M059J (cell line): ENCODE results near the gene HS6ST2. TPM values are rescaled to one million over a fixed set of nuclear protein-coding genes. Genes with fewer than 3 reads are reported as not detected.

Experiments
- DNase-seq: peaks from one replicate; pipeline ENCODE4 v3.0.0-alpha.2; 2012; ENCODE audit warnings: low read depth
- total RNA-seq: library from RNA; depleted of rRNA; stranded (reverse); fragments of >200 nt; shearing (Covaris generic); gene quantifications from 2 replicates; pipeline ENCODE4 v1.2.3, GENCODE V29; 2014

The HS6ST2 gene
- total RNA-seq, 1 experiment from 2014 or later = not detected

DNA sequence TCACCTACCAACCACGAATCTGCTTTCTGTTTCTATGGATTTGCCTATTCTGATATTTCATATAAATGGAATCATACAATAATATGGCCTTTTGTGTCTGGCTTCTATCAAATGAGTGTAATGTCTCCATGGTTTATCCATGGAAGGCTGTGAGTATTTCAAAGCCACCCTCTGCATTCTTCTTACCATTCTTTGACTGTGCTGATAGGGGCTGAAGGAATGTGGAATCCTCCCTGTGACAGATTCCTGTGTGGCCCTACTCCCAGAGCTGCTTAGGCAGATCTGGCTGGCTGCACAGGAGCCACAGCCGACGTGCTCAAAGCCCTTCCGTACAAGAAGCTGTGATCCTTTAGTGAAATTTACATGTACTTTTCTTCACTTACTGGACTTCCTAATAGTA is 163.2 kb downstream of the HS6ST2 start:
- no peak for DNase-seq

GRCh38 chrX:132791714-132792113 is 166.7 kb downstream of the HS6ST2 start:
- no peak for DNase-seq

DNA sequence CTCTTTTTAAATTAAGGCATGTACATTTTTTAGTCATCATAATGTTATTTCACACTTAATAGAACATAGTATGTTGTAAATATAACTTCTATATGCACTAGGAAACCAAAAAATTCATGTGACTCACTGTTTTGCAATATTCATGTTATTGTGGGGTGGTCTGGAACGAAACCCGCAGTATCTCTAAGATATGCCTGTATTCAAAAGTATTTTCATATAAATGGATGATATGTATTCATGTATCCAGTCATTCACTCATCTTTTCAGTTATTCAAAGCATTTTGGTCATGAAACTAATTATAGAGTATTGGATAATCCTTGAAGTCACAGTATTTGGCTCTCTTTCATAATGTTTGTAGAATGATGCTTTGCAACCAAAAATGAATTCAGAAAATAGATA is 168.1 kb downstream of the HS6ST2 start:
- DNase-seq = no peak

DNA sequence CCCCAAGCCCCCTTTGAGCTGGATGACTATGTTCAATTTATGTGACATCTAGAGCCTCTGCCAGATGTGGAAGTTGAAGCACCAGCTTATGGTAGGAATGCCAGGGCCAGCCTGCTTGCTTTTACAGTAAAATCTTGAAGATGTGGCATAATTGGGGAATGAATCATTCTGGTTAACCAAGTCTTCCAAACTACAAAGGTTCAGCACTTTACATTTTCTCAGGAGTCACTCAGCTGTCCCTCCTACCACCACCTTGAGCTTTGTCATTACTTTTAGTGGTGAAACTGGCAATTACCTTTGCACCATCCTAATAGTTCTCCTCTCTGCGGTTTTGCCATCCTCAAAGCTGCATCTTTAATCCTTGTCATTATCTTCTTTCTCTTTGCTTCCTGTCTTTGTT is 172.2 kb downstream of the HS6ST2 start:
- DNase-seq = peak; percentile 25

DNA sequence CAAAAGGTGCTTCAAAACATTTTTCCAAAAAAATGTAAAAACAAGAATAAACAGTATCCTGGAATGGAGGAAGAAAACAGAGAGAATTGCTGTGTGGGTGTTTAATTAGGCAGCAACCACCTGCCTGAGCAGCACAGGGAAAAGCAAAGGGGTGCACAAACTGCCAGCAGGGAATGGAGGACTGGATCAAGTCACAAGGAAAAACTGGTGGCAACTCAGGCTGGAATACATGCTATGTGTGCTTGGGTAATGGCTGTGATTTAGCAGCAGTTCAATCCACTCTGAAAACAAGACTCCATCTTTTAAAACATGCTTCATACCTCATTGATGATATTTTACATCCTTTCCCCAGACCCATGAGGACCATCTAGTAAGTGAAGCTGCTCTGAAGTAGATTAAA is 179.5 kb downstream of the HS6ST2 start:
- no peak for DNase-seq

DNA sequence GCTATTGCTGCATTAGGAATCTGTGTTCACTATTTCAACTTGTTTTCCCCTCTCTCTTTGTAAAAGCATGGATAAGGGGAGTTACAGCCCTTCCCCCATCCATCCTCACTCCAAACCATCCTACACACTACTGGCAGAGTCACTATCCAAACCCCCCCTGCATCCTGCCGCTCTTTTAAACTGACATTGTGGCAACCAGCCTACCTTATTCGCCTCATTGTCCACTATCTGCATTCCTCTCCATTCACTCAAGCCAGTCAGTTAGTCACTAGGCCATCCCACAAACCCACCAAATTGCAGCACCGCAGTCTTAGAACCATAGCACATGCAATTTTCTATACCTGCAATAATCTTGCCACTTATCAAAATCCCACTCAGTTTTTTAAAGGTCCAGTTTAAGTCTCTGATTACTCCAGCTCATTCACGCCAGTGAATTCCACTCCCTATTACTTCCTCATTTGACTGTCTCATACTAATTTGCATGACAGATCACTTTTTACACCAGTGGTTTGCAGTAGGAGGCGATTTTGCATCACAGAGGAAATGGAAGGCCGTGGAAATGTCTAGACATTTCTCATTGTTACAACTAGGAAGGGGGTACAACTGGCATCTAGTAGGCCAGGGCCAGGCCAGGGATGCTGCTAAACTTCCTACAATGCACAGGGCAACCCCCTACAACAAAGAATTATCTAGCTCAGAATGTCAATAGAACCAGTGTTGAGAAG is 181.8 kb downstream of the HS6ST2 start:
- DNase-seq = no peak

DNA sequence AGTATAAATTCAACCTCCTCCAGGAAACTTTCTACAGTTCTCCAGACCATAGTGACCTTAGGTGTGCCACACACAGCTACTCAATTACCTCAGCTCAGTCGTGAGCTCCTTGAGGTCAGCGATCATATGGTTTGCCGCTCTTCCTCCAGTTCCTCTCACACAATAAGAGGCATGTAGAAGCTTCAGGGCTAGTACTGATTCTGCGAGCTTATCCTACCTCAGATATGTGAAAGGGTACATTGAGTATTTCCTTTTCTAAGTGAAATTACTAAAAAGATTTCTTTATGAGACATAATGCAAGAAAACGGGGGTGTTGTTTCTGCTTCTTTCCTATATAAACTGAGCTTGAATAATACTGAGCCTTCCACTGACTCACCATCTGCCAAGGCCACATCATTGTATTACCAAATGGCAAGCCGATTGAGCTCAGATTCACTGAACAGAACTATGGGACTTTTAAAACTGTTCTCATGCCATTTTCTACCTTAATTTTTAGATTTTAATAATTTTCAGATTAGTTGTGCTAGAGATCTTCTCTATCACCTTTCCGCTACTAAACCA is 183.1 kb downstream of the HS6ST2 start:
- no peak for DNase-seq

DNA sequence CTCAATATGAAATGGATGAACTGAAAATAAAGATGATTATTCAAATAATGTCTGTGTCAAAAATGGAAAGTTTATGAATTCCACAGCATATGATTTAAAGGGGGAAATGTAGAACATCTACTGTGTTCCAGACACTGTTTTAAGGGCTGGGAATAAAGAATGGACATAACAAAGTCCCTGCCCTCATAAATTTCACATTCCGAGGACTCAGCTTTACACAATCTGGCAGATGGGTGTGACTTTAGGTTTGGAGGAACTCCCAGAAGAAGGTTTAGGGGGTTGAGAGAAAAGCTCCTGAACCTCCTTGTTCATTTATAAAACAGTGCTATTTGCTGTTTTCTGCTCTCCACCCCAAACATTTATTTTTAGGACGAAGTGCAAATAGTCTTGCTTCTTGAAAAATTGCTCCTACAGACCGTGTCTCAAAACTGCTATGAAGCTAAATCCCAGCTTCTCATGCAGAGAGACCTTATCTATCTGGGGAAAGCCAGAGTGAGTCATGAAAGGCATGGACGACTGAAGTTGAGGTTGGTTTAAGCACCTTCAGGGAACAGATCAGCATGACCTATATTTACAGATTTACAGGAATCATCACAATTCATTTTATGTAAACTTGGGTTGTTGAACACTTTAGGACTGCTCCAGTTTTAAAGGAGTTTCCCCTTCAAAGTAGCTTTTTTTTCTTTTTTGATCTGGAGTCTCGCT is 184.3 kb downstream of the HS6ST2 start:
- DNase-seq = peak; percentile 2

GRCh38 chrX:132769609-132770008 is 188.8 kb downstream of the HS6ST2 start:
- no peak for DNase-seq

DNA sequence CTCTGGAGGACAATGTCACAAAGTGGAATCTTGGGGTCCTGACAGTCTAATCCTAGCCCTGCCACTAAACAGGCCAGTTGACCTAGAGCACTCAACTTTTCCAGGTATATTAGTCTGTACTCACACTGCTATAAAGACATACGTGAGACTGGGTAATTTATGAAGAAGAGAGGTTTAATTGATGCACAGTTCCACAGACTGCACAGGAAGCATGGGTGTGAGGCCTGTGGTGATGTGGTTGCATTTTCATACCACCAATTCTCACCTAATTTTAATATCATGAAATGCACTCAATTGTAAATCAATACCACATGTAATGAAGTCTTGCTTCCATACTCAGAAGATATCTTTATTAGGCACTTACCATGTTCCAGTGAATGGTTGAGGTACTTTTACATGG is 192.0 kb downstream of the HS6ST2 start:
- no peak for DNase-seq

DNA sequence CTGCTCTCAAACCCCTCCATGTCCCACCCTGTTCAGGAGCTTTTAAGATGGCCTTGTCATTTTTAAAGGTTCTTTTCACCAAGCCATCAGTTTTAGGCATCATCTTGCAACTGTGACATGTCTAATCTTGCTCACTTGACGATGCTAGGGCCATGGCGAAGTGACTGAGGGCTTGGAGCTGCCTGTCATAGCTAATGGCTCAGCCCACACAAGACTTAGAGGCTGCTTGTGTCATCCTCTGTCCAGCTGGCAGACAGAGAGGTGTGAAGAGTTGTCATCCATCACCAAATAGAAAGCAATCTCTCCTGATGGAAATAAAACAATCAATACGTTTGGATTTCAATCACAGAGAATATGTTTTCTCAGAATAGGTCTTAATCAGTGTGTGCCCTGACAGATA is 194.9 kb downstream of the HS6ST2 start:
- DNase-seq = no peak

DNA sequence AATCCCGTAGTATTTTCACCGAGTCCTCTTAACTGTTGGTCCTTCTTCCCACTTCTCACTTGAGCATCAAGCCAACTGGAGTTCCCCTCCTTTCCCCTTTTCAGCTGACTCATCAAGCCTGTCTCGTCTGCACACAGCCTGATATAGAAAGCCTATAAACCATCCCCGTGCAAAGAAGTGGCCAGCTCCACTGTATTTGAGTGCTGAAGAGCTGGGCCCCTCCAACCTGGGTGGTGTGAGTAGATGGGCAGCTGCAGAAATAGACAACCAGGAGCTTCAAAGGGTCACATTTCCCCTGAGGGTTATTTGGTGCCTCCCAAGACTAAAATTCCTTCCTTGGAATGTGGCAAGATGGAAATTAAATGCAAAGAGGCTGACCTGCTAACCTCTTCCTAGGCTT is 199.7 kb downstream of the HS6ST2 start:
- DNase-seq = no peak

- no peak for DNase-seq
These were observed 201.3 kb downstream of the HS6ST2 start for GRCh38 chrX:132757066-132757623.

DNA sequence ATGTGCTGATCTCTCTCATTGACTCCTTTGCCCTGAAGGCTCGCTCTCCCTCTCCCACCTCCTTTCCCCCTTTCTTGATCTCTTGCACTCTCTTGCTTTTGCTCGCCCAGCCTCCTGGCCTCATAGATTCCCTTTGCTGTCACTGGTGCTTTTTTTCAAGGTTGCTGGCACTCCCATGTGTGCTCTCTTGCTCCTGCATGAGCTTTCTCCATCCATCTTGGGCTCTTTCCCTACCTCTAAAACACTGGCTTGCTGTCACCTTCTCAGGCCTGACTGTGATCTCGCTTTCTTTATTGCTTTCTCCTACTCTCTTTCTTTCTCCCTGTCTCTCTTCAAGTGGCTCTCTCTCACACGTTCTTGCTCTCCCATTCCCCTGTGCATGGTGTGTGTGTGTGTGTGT is 202.0 kb downstream of the HS6ST2 start:
- DNase-seq = no peak

DNA sequence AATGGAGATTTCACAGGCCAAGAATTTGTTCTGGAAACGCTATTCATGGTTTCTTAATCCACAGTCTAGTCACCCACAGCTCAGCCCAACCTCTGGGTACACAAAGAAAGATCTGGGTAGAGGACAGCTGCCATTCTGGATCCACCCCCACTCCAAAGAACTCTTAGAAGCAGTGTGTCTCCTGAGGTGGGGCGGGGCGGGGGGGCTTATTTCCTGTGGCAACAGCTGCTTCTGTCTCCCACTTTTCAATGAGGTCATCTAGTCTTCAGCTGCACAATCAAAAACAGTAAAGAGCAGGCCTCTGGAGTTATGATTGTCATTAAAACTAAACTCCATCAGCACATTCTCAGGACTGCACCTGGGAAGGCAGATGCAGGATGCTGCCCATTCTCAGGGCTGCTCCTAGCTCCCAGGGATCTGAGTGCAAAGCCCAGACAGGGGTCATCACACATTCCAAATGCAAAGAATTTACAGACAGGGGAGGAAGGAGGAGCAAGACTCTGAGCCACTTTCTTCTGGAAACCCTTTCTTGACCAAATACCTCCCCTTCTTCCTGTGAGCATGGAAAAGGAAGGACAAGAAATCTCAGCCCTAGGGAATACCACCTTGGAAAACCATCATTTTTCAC is 207.3 kb downstream of the HS6ST2 start:
- no peak for DNase-seq

GRCh38 chrX:132750331-132751062 is 207.9 kb downstream of the HS6ST2 start:
- no peak for DNase-seq

- no peak for DNase-seq
These were observed 209.0 kb downstream of the HS6ST2 start for GRCh38 chrX:132749406-132749805.

DNA sequence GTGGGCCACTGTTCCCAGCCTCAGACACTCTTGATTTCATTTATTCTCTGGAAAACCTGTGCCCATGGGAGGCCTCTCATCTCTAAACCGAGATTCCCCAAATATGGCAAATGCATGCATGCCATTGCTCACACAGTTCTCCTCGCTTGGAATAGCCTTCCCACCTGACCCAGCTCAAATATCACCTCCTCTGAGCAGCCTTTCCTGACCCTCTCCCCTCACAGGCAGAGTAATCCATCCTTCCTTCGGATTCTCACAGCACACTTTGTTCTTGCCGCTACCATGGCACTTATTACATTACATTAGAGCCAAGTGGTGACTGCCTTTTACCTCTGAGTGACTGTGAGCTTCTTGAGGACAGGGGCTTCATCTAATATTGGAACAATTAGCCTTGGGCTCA is 209.5 kb downstream of the HS6ST2 start:
- no peak for DNase-seq

GRCh38 chrX:132748268-132748667 is 210.2 kb downstream of the HS6ST2 start:
- DNase-seq = no peak

DNA sequence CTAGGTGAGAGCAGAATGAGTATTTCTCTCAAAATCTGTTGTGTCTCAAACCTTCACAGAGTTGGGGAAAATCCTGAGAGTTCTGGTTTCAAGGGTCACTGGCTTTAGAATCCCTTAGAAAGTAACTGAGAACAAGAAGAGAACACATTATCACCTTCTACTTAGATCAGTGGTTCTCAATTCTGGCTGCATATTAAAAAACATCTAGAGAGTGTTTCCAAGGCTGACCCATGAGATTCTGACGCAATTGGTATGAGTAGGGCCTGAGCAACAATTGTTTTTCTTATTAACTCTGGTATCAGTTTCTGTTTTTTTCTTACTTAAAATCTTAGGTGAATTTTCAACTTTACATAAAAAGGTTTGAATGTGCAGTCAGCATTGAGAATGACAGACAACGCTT is 212.8 kb downstream of the HS6ST2 start:
- no peak for DNase-seq

- DNase-seq = no peak
These were observed 214.0 kb downstream of the HS6ST2 start for GRCh38 chrX:132744470-132744869.

- DNase-seq = no peak
These were observed 215.3 kb downstream of the HS6ST2 start for GRCh38 chrX:132743086-132743485.
